ENCODE results near the gene STYXL1.

- TF ChIP-seq TAF1 (IDR thresholded peaks at IDR 0.05; ENCODE audit: borderline replicate concordance, low read depth, low read length) (no peak), POLR2AphosphoS5 (IDR thresholded peaks at IDR 0.05; ENCODE audit: low read depth, low read length) (no peak)
Measured at GRCh38 chr7:76072243-76073148, 24.7 kb upstream of the STYXL1 start.

Measured in GM12892 (cell line).